G401 (cell line): Measurements from ENCODE around the gene TSPAN4. TPM values are rescaled to one million over a fixed set of nuclear protein-coding genes. Genes with fewer than 3 reads are reported as not detected.

Source experiments
- DNase-seq: peaks from one replicate; pipeline ENCODE4 v3.0.0-alpha.2; 2015; ENCODE audit warnings: low spot score
- in situ Hi-C: cut with HindIII; loops from 2 replicates; pipeline ENCODE4 v1.10.0; 2016; ENCODE audit warnings: low sequenced_read_pairs, mixed read lengths
- total RNA-seq: library from RNA; depleted of rRNA; stranded (reverse); fragments of >200 nt; shearing (Covaris generic); gene quantifications from 2 replicates; pipeline ENCODE4 v1.2.3, GENCODE V29; 2014

The TSPAN4 gene
- total RNA-seq, 1 experiment from 2014 or later = 182 TPM

DNA sequence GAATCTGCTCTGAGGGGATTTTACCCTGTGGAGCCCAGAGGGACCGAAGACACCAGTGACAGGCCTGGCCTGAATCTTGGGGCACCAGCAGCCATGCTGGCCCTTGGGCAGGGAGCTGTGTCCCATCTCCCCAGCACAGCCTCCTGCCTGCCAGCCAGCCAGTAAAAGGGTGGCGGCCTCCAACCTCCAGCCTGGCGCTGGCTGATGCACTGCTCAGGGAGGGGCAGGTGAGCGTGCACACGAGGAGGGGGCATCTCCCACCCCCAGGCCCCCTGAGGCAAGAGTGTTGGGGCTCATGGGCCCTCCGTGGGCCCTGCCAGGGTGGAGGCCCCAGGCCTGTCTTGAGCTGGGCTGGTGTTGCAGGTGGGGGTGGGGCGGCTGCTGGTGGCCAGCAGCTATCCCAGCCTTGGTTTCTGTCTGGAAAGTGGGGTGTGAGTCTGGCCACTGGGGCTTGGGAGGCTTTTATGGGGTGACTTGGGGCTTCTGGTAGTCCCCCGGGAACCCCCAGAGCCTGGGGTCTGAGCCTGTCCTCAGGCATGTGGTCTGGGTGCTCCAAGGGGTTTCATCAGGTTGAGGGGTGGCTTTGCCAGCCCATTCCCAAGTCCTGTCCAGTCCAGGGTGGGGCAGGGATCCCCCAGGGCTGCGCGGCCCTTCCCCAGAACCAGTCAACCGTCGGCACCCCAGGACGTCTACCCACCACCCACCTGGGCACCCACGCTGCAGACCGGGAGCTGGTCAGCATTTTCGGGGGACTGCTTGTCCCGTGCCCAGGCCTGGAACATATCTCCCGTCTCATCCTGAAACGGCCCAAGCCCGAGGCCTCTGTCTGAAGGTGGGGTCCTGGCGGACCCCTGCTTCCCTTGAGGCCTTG is 17.8 kb downstream of the TSPAN4 start:
- in situ Hi-C loops = no loop called here
- no peak for DNase-seq

- DNase-seq = no peak
- in situ Hi-C loops = no loop called here
These were observed 18.4 kb downstream of the TSPAN4 start for GRCh38 chr11:861105-861479.

- in situ Hi-C loops = no loop called here
- DNase-seq = no peak
These were observed 19.5 kb downstream of the TSPAN4 start for GRCh38 chr11:862081-862661.

DNA sequence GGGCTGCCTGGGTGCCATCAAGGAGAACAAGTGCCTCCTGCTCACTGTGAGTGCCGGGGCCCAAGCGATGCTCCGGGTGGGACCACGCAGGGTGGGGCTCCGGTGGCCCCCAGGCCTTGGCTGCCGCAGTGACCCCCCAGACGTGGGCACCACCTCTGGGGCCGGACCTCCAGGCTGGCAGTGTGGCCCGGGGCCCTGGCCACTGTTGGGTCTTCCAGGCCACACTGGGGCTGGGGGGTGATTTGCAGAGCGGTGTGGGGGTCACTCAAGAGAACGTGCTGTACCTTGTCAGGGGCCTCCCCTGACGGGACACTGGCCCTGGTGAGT is 20.0 kb downstream of the TSPAN4 start:
- DNase-seq = no peak
- in situ Hi-C loops = no loop called here

DNA sequence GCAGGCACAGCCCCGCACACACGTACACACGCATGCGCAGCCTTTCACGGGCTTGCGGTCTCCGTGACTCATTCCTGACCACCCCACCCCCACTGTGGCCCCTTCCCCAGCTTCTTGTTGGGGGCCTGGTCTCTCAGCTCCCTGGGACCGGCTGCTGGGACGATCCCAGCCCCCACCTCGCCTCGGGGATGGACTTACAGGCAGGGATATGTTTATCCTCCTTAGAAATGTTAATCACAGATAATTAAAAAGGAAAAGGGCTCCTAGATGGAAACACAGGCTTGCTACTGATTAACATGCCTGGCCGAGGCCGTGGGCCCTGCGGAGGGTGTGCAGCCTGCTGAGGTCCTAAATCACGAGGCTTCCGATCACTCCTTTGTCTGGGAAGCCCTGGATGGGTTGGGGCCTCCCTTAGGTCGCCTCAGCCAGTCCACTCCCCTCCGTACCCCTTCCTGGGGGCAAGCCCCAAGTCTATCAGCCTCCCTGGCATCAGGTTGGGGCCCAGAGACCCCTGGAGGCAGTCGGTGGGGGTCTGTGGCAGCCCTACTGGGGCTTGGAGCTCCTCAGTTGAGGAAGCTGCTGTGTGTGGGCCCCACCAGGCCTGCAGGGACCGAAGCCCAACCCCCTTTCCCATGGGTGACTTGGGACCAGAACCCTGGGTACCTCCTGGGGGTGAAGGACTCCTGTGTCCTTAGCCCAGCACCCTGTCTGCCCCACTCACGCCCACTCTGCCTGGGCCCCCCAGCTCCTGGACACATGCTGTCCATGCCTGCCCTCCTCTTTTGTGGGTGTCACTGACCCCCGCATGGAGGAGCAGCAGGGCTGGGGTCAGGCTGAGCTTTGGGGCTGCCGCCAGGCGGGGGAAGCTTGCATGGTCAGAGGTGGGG is 20.6 kb downstream of the TSPAN4 start:
- in situ Hi-C loops = no loop called here

GRCh38 chr11:863910-864827 is 21.5 kb downstream of the TSPAN4 start:
- no peak for DNase-seq
- in situ Hi-C loops = no loop called here

More for the DNA sequence above, 20.6 kb downstream of the TSPAN4 start:
- DNase-seq = no peak

DNA sequence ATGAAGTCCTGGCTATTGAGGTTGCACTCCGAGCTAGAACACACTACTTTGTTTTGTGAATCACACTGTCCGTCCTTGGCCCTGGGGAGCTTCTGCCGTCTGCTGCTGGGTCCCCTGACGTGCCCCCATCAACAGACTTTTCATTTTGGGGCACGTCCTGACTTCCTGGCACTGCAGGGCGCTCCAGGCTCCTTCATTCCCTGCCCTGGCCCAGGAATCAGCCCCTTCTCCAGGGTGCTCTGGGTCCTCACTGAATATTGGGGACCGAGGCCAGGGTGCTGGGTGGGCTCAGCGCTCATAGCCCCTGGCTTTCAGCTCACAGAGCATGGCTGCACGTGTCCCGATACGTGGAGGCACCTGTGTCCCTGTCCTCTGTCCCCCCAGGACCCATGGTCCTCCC is 22.2 kb downstream of the TSPAN4 start:
- DNase-seq = no peak
- in situ Hi-C loops = no loop called here

DNA sequence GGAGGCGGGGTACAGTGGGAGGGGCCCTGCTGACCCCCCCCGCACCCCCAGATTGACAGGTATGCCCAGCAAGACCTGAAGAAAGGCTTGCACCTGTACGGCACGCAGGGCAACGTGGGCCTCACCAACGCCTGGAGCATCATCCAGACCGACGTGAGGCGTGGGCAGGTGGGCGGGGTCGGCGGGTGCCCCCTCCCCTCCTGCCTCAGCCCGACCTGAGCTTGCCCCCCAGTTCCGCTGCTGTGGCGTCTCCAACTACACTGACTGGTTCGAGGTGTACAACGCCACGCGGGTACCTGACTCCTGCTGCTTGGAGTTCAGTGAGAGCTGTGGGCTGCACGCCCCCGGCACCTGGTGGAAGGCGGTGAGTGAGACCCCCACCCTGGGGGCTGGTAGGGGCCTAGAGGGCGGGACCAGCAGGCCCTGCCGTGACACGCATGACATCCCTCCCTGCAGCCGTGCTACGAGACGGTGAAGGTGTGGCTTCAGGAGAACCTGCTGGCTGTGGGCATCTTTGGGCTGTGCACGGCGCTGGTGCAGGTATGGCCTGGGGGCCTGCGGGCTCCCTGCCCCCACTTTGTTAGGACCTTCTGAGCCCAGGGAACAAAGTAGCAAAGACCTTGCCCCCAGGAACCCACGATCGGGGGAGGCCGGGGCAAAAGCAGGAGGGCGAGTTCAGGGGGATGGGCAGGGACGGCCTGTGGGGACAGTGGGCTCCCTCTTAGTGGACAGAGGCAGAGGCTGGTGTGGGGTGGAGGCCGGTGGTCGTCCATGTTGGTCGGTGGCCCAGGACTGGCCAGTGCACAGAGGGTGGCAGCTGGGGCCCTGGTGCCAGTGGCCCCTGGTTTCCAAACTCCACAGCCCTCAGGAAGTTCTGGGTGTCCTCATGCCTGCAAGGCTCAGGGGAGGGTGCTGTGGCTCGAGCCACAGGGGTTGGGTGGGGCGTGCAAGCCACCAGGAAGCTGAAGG is 23.1 kb downstream of the TSPAN4 start:
- DNase-seq = no peak
- in situ Hi-C loops = no loop called here

DNA sequence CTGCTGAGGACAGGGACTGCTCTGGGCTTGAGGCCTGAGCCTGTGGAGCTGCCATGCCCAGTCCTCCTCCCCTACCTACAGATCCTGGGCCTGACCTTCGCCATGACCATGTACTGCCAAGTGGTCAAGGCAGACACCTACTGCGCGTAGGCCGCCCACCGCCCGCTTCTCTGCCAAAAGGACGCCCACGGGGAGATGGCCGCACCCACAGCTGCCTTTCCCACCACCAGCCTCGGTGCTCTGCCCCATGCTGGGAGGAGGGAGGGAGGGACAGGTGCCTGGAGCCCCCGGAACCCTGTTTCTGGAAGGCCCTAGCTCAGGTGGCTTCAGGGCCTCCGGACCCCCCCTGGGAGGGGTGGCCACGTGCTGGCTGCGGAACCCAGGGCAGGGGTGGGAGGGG is 23.8 kb downstream of the TSPAN4 start:
- in situ Hi-C loops = no loop called here
- DNase-seq = no peak

DNA sequence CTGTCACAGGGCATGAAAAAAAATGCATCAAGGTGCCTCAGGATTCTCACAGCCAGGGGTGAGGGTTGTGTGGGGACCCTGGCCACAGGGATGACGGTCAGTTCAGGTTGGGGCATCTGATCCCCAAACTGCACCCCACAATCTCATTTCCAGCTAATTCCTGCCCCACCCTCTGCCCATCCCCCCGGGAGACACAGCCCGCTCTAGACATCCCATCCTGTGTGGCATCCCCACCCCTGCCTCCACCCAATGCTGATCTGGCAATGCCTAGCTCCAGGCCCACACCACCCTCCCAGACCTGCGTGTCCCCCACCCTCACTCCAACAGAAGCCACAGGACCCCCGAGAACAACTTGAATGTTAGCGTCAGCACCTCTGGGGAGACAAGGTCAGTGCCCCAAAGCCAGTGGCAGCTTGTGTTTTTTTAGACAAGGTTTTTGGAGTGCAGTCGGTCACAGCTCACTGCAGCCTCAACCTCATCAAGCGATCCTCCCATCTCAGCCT is 25.3 kb downstream of the TSPAN4 start:
- in situ Hi-C loops = no loop called here
- no peak for DNase-seq

- in situ Hi-C loops = no loop called here
- DNase-seq = no peak
These were observed 25.7 kb downstream of the TSPAN4 start for GRCh38 chr11:868394-868793.

DNA sequence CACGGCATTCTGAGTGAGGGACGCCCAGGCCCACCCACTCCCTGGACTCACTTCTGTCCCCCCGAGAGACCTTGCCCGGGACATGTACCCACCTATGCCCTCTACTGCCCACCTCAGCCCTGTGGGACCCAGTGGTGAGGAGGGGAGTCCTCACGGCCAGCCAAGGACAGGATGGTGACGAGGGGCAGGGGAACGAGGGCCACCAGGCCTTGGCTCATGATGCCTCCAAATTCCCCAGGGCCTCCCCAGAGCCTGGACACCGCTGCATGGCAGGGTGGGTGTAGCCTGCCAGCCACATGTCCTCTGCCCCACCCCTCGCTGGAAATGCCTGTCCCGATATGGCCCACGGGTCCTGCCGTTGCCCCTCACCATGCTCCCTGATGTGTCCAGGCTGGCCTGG is 26.1 kb downstream of the TSPAN4 start:
- in situ Hi-C loops = no loop called here
- no peak for DNase-seq

GRCh38 chr11:869399-870126 is 26.9 kb downstream of the TSPAN4 start:
- in situ Hi-C loops = no loop called here
- DNase-seq = no peak

DNA sequence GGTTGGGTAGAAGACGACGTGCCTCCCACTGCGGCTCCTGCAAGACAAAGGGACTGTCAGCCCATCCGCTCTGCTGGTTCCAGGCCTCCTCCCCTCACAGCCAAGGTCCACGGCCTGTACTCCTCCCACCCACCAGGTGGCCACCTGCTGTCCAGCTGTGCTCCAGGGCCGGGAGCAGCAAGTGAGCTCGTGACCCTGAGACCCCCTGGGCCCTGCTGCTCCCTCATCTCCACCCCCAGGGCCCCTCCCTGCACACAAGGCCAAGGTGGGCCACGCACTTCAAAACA is 27.4 kb downstream of the TSPAN4 start:
- in situ Hi-C loops = no loop called here
- no peak for DNase-seq

DNA sequence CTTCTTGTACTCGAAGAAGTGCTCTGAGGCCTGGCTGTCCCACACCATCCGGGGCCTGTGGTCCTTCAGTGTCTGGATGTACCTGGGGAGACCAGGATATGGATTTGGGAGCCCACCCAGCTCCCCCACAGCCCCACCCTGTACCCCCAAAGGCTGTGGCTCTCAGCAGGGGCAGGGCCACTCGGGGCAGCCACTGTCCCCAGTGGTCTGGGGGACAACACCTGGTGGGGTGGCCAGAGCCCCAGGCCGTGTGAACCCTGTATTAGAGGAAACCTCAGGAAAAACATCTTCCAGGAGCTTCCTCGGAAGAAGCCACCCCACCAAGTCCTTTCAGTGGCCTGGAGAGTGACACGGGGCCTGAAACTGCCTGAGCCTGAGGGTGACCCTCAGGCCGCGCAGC is 27.8 kb downstream of the TSPAN4 start:
- in situ Hi-C loops = no loop called here
- DNase-seq = no peak

GRCh38 chr11:871472-871871 is 28.8 kb downstream of the TSPAN4 start:
- no peak for DNase-seq
- in situ Hi-C loops = no loop called here

GRCh38 chr11:872799-873198 is 30.1 kb downstream of the TSPAN4 start:
- DNase-seq = no peak
- in situ Hi-C loops = no loop called here
